RWPE1 (cell line): ENCODE measurements around the gene FBXO31.

ENCODE experiments used
- CTCF ChIA-PET: fragments of 350-600 bp; sonication (Branson Sonifier 250); formaldehyde crosslinking; extraction: SDS; loops from one replicate; lab custom pipeline; 2021; lab: Yijun Ruan, JAX
- POLR2A ChIA-PET: fragments of 400-600 bp; formaldehyde crosslinking; extraction: SDS; loops from one replicate; lab custom pipeline; 2020; ENCODE audit warnings: antibody characterized with exemption; ENCODE audit not compliant: low non-redundant PET; lab: Yijun Ruan, JAX
- DNase-seq: peaks from one replicate; pipeline ENCODE4 v3.0.0; 2012; ENCODE audit warnings: low spot score
- H3K27ac ChIP-seq: fragments of 450-650 bp; 2 replicates; pipeline ENCODE4 v1.5.1; 2017
- CTCF ChIP-seq: fragments of 450-650 bp; conservative IDR thresholded peaks from 2 replicates; pipeline ENCODE4 v1.5.1; 2017; ENCODE audit warnings: low read depth, mild to moderate bottlenecking

FBXO31 gene

GRCh38 chr16:87418216-87418615 is 34.6 kb upstream of the FBXO31 start:
- TF ChIP-seq CTCF = no peak
- POLR2A ChIA-PET = no interaction called here
- DNase-seq = no peak
- CTCF ChIA-PET = interaction anchor here (2.8 kb wide), 1 partner anchor 218 kb away, joined by 35 read pairs; no protein-coding TSS in a partner anchor
- no peak overlapping the region for H3K27ac ChIP-seq

- no peak for DNase-seq
- H3K27ac ChIP-seq = peak overlapping the region; percentile 29
- ChIA-PET CTCF (interaction anchor here (0.6 to 2.8 kb wide), 5 partner anchors 9 to 296 kb away, joined by 3 to 35 read pairs (median 6); no protein-coding TSS in a partner anchor), POLR2A (no interaction called here)
- TF ChIP-seq CTCF = no peak
These were observed 33.9 kb upstream of the FBXO31 start for GRCh38 chr16:87417528-87417910.

GRCh38 chr16:87416826-87417527 is 33.4 kb upstream of the FBXO31 start:
- peak; percentile 73 for TF ChIP-seq CTCF
- DNase-seq = no peak
- POLR2A ChIA-PET = interaction anchor here (0.5 kb wide), 1 partner anchor 53 kb away, joined by 3 read pairs; no protein-coding TSS in a partner anchor
- peak overlapping the region; percentile 29 for H3K27ac ChIP-seq
- CTCF ChIA-PET = interaction anchor here (0.6 to 2.8 kb wide), 7 partner anchors 10 to 1137 kb away, joined by 3 to 35 read pairs (median 4); no protein-coding TSS in a partner anchor

GRCh38 chr16:87415441-87415840 is 31.9 kb upstream of the FBXO31 start:
- POLR2A ChIA-PET = no interaction called here
- CTCF ChIA-PET = interaction anchor here (0.6 to 2.8 kb wide), 3 partner anchors 174 to 834 kb away, joined by 3 to 35 read pairs (median 4); no protein-coding TSS in a partner anchor

GRCh38 chr16:87414251-87414680 is 30.7 kb upstream of the FBXO31 start:
- no peak for TF ChIP-seq CTCF
- ChIA-PET POLR2A (no interaction called here), CTCF (no interaction called here)
- DNase-seq = no peak
- H3K27ac ChIP-seq = no peak overlapping the region

More at GRCh38 chr16:87415441-87415840, 31.9 kb upstream of the FBXO31 start:
- TF ChIP-seq CTCF = no peak
- no peak for DNase-seq
- no peak overlapping the region for H3K27ac ChIP-seq

GRCh38 chr16:87412996-87413421 is 29.4 kb upstream of the FBXO31 start:
- H3K27ac ChIP-seq = no peak overlapping the region
- CTCF ChIA-PET = interaction anchor here (1.1 kb wide), 1 partner anchor 223 kb away, joined by 4 read pairs; no protein-coding TSS in a partner anchor
- TF ChIP-seq CTCF = no peak
- POLR2A ChIA-PET = no interaction called here
- DNase-seq = no peak
